Measurements from ENCODE around the gene EEA1.

The EEA1 gene

GRCh38 chr12:92740411-92740810, 188.7 kb downstream of the EEA1 start:
- Histone ChIP-seq H3K4me1 (no peaks in the 10 kb centered on the region), H3K36me3 (no peaks in the 10 kb centered on the region), H3K4me3 (ENCODE audit: low read depth, low read length) (no peak overlapping the region), H3K9me3 (no peaks in the 10 kb centered on the region), H3K27me3 (no peaks in the 10 kb centered on the region)
- no peak for DNase-seq
- TF ChIP-seq, protein P1, sequence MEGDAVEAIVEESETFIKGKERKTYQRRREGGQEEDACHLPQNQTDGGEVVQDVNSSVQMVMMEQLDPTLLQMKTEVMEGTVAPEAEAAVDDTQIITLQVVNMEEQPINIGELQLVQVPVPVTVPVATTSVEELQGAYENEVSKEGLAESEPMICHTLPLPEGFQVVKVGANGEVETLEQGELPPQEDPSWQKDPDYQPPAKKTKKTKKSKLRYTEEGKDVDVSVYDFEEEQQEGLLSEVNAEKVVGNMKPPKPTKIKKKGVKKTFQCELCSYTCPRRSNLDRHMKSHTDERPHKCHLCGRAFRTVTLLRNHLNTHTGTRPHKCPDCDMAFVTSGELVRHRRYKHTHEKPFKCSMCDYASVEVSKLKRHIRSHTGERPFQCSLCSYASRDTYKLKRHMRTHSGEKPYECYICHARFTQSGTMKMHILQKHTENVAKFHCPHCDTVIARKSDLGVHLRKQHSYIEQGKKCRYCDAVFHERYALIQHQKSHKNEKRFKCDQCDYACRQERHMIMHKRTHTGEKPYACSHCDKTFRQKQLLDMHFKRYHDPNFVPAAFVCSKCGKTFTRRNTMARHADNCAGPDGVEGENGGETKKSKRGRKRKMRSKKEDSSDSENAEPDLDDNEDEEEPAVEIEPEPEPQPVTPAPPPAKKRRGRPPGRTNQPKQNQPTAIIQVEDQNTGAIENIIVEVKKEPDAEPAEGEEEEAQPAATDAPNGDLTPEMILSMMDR (IDR thresholded peaks at IDR 0.05; ENCODE audit: low read depth, low read length): no peak

DNA sequence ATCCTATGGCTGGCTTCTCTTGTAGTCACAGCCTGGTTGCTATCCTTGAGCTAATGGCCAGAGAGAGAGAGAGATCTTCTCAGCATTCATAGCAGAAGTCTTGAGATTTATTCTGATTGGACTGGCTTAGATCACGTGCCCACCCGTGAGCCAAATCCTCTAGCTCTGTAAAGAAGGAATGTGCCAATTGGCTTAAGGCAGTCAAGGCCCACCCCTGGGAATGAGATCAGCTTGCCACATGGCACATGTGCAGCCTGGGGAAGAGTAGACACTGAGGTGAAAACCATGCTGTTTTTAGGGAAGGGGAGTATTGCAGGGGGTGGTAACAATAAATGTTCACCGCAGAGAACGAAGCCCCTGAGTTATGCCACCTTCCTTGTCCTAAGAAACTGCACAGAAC, 190.0 kb downstream of the EEA1 start:
- DNase-seq: peak; percentile 47
- H3K4me1 ChIP-seq: no peaks in the 10 kb centered on the region
- no peaks in the 10 kb centered on the region for H3K36me3 ChIP-seq
- TF ChIP-seq, protein P1 (IDR thresholded peaks at IDR 0.05; ENCODE audit: low read depth, low read length): no peak
- H3K4me3 ChIP-seq (ENCODE audit: low read depth, low read length): no peak overlapping the region
- H3K9me3 ChIP-seq: no peaks in the 10 kb centered on the region
- no peaks in the 10 kb centered on the region for H3K27me3 ChIP-seq

DNA sequence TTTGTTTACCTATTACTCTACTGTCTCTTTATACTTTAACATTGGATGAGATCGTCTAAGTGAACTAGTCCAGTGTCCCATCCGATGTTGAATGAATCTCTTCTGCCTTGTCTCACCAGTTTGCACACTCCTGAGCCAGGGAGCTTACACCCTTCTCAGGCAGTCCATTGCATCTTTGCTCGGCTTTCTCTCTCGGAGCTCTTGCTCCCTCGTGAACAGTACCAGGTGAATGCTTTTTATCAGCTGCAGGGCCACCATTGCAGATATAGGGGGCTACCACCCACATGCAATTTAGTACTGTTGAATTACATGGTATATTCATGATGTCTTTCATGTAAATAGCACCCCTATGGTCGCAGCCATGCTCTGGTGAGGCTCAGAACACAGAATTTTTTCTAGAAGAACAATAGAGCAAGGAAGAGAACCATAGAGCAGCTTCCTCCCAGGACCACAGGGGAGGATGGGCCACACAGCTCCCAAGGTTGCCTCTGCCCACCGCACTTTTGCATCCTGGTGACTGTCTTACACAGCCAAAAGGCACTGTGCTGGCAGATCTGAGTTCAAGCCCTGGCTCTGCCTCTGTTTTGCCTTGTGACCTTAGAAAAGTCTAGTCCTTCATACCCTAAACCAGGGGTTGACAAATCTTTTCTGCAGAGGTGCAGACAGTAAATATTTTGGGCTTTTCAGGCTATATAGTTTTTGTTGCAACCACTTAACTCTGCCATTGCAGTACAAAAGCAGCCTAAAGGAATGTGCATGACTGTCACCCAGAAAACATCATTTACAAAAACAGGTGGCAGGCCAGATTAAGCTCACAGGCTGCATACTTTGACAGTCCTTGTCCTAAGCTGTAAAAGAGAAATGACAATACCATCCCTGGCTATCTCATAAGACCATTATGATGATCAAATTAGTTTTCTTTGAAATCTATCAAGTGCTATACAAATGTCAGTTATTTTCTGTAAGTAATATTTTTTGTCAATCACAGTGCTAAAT, 190.9 kb downstream of the EEA1 start:
- no peak for DNase-seq
- no peak overlapping the region for H3K4me3 ChIP-seq (ENCODE audit: low read depth, low read length)
- H3K27me3 ChIP-seq: no peaks in the 10 kb centered on the region
- no peaks in the 10 kb centered on the region for H3K4me1 ChIP-seq
- TF ChIP-seq, protein P1 (IDR thresholded peaks at IDR 0.05; ENCODE audit: low read depth, low read length): no peak
- no peaks in the 10 kb centered on the region for H3K36me3 ChIP-seq
- no peaks in the 10 kb centered on the region for H3K9me3 ChIP-seq

DNA sequence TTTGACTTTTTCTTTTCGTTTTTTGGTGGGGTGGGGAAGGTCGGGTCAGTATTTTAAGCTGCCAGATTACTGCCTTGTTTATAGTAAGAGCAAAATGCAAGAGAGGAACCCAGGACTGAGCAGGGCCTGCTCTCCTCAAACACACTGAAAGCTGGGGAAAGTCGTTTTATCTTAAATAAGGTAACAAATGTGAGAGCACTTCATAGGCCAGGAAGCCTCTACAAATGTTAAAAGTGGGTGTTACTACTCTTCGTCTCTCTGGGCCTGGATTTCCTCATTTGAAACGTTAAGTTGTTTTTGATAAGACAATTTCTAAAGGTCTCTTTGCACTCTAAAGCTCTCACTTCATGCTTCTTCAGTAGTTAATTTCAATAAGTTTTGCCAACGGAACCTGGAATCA, 192.5 kb downstream of the EEA1 start:
- TF ChIP-seq, protein P1 (IDR thresholded peaks at IDR 0.05; ENCODE audit: low read depth, low read length): no peak
- Histone ChIP-seq H3K27me3 (no peaks in the 10 kb centered on the region), H3K4me1 (no peaks in the 10 kb centered on the region), H3K4me3 (ENCODE audit: low read depth, low read length) (no peak overlapping the region), H3K9me3 (no peaks in the 10 kb centered on the region), H3K36me3 (no peaks in the 10 kb centered on the region)
- DNase-seq: no peak

- Histone ChIP-seq H3K27me3 (no peaks in the 10 kb centered on the region), H3K36me3 (no peaks in the 10 kb centered on the region), H3K9me3 (no peaks in the 10 kb centered on the region), H3K4me3 (ENCODE audit: low read depth, low read length) (no peak overlapping the region), H3K4me1 (no peaks in the 10 kb centered on the region)
- TF ChIP-seq, protein P1 (IDR thresholded peaks at IDR 0.05; ENCODE audit: low read depth, low read length): no peak
- DNase-seq: no peak
These were observed 193.9 kb downstream of the EEA1 start for GRCh38 chr12:92735131-92735721.

DNA sequence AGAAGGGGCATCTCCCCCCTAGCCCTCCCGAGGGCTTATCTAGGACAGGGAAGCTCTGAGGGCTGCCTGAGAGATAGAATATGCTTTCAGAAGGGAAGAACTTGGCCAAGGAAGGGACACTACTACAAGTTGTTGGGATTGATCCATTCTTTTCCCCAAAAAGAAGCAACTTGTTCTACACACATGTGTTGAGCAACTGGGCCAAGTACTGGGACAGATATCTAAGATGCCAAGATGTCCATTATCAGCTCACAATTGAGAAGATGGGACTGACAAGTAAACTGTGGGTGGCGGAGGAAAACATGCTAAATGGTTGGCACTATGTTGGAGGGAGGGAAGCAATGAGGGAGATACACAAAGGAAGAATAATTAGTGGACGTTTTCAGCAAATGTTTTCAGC, 195.4 kb downstream of the EEA1 start:
- no peaks in the 10 kb centered on the region for H3K9me3 ChIP-seq
- no peak overlapping the region for H3K4me3 ChIP-seq (ENCODE audit: low read depth, low read length)
- no peaks in the 10 kb centered on the region for H3K4me1 ChIP-seq
- TF ChIP-seq, protein P1 (IDR thresholded peaks at IDR 0.05; ENCODE audit: low read depth, low read length): no peak
- DNase-seq: no peak
- no peaks in the 10 kb centered on the region for H3K27me3 ChIP-seq
- no peaks in the 10 kb centered on the region for H3K36me3 ChIP-seq
